DOHH2 (cell line): Measurements from ENCODE around the gene COTL1.

Source experiments
- H3F3A ChIP-seq: fragments of 200-600 bp; sonication (generic), shearing (Covaris generic); 2 replicates; pipeline ENCODE4 v1.6.0; 2016; ENCODE audit warnings: antibody characterized with exemption, mild to moderate bottlenecking; ENCODE audit not compliant: control insufficient read depth, insufficient read depth
- H3K27ac ChIP-seq: fragments of 200-600 bp; sonication (generic); 2 replicates; pipeline ENCODE4 v1.5.1; 2014; ENCODE audit warnings: low read depth, mild to moderate bottlenecking, low read length, moderate library complexity
- H3K27me3 ChIP-seq: fragments of 200-600 bp; sonication (generic); 2 replicates; pipeline ENCODE4 v1.6.1; 2014; ENCODE audit warnings: mild to moderate bottlenecking, low read length, mixed read lengths; ENCODE audit not compliant: control insufficient read depth
- H3K36me3 ChIP-seq: fragments of 200-600 bp; sonication (generic); 2 replicates; pipeline ENCODE4 v1.6.1; 2014; ENCODE audit warnings: mild to moderate bottlenecking, low read length, moderate library complexity, mixed read lengths; ENCODE audit not compliant: control insufficient read depth
- H3K4me1 ChIP-seq: fragments of 200-600 bp; sonication (generic); 2 replicates; pipeline ENCODE4 v1.6.1; 2014; ENCODE audit warnings: mild to moderate bottlenecking, low read length, mixed read lengths; ENCODE audit not compliant: control insufficient read depth
- H3K4me2 ChIP-seq: fragments of 200-600 bp; sonication (generic); 2 replicates; pipeline ENCODE4 v1.6.0; 2014; ENCODE audit warnings: mild to moderate bottlenecking, low read length, moderate library complexity
- H3K4me3 ChIP-seq: fragments of 200-600 bp; sonication (generic); 2 replicates; pipeline ENCODE4 v1.5.1; 2014; ENCODE audit warnings: mild to moderate bottlenecking, low read length, mixed read lengths
- H3K79me2 ChIP-seq: fragments of 200-600 bp; sonication (generic); 2 replicates; pipeline ENCODE4 v1.6.1; 2014; ENCODE audit warnings: mild to moderate bottlenecking, low read length, mixed read lengths; ENCODE audit not compliant: control insufficient read depth
- H3K9me2 ChIP-seq: fragments of 200-600 bp; sonication (generic); replicated peaks from 2 replicates; pipeline ENCODE4 v1.6.1; 2014; ENCODE audit warnings: mild to moderate bottlenecking, low read length, mixed read lengths; ENCODE audit not compliant: control insufficient read depth
- H3K9me3 ChIP-seq: fragments of 200-600 bp; sonication (generic); 2 replicates; pipeline ENCODE4 v1.6.1; 2014; ENCODE audit warnings: antibody characterized with exemption, low read length, mixed read lengths; ENCODE audit not compliant: control insufficient read depth, insufficient read depth
- H4K20me1 ChIP-seq: fragments of 200-600 bp; sonication (generic); 2 replicates; pipeline ENCODE4 v1.6.0; 2014; ENCODE audit warnings: low read depth, mild to moderate bottlenecking, antibody characterized with exemption, low read length, moderate library complexity; ENCODE audit not compliant: control insufficient read depth, insufficient read depth
- CTCF ChIP-seq: fragments of 200-600 bp; sonication (generic); IDR thresholded peaks from one replicate; pipeline ENCODE4 v1.5.1; 2014; ENCODE audit warnings: antibody characterized with exemption, mild to moderate bottlenecking, low read depth, low read length; ENCODE audit not compliant: poor library complexity, severe bottlenecking
- EZH2phosphoT487 ChIP-seq: fragments of 200-600 bp; sonication (generic); IDR thresholded peaks from 2 replicates; pipeline ENCODE4 v1.6.1; 2017; ENCODE audit warnings: borderline replicate concordance, mild to moderate bottlenecking, antibody characterized with exemption, low read length, moderate library complexity, mixed read lengths

COTL1 gene

GRCh38 chr16:84557059-84557458, 60.8 kb downstream of the COTL1 start:
- Histone ChIP-seq H3K4me2 (no peak overlapping the region), H3F3A (no peaks in the 10 kb centered on the region), H3K36me3 (no peaks in the 10 kb centered on the region), H3K9me2 (no peaks in the 10 kb centered on the region), H3K9me3 (no peaks in the 10 kb centered on the region), H4K20me1 (no peaks in the 10 kb centered on the region), H3K79me2 (no peaks in the 10 kb centered on the region), H3K27ac (no peak overlapping the region), H3K4me1 (peaks cover 10% of the 10 kb centered on the region), H3K4me3 (no peak overlapping the region), H3K27me3 (peaks cover 12% of the 10 kb centered on the region; the same call in 1 of the 2 replicates)
- no peak for TF ChIP-seq EZH2phosphoT487
- no peak for TF ChIP-seq CTCF

- Histone ChIP-seq H3K27ac (no peak overlapping the region), H3F3A (no peaks in the 10 kb centered on the region), H3K4me1 (peaks cover 13% of the 10 kb centered on the region), H3K4me2 (no peak overlapping the region), H3K79me2 (no peaks in the 10 kb centered on the region), H4K20me1 (no peaks in the 10 kb centered on the region), H3K9me2 (no peaks in the 10 kb centered on the region), H3K27me3 (peaks cover 12% of the 10 kb centered on the region; the same call in 1 of the 2 replicates), H3K4me3 (no peak overlapping the region), H3K9me3 (no peaks in the 10 kb centered on the region), H3K36me3 (no peaks in the 10 kb centered on the region)
- no peak for TF ChIP-seq EZH2phosphoT487
- TF ChIP-seq CTCF, result no peak
Observed at GRCh38 chr16:84555418-84556196, 62.3 kb downstream of the COTL1 start.

- Histone ChIP-seq H3K4me3 (no peak overlapping the region), H3K4me1 (peaks cover 13% of the 10 kb centered on the region), H3K36me3 (no peaks in the 10 kb centered on the region), H3K9me2 (no peaks in the 10 kb centered on the region), H3F3A (no peaks in the 10 kb centered on the region), H3K4me2 (no peak overlapping the region), H4K20me1 (no peaks in the 10 kb centered on the region), H3K9me3 (no peaks in the 10 kb centered on the region), H3K79me2 (no peaks in the 10 kb centered on the region), H3K27ac (no peak overlapping the region), H3K27me3 (peaks cover 12% of the 10 kb centered on the region; the same call in 1 of the 2 replicates)
- TF ChIP-seq EZH2phosphoT487 (no peak), CTCF (no peak)
Observed at GRCh38 chr16:84554627-84555328, 63.1 kb downstream of the COTL1 start.
